ENCODE results near the gene HYDIN. TPM values are rescaled to one million over a fixed set of nuclear protein-coding genes. Genes with fewer than 3 reads are reported as not detected.

Gene HYDIN
- total and polyA plus RNA-seq, 8 donors, result 2.1 to 6.6 (median 3.9) TPM

DNA sequence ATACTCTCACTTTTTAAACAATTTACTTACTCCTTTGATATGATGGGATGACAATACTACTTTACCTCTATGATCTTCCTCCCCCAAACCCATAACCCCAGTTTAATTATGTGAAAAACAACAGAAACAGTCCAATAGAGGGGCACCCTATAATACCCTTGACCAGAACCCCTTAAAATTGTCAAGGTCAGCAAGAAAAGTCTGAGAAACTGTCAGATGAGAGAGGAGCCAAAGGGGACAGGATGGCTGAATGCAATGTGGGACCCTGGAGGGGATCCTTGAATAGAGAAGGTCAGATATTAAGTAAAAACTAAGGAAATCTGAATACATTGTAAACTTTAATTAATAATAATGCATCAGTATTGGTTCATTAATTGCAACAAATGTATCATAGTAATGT lies 15.8 kb upstream of the HYDIN start:
- no peak for DNase-seq
- Histone ChIP-seq H3K4me1 (no peaks in the 10 kb centered on the region), H3K27ac (no peak overlapping the region), H3K27me3 (no peaks in the 10 kb centered on the region), H3K9me3 (no peaks in the 10 kb centered on the region), H3K4me3 (no peak overlapping the region), H3K36me3 (no peaks in the 10 kb centered on the region)
- ATAC-seq, result no peak
- TF ChIP-seq, protein P1, sequence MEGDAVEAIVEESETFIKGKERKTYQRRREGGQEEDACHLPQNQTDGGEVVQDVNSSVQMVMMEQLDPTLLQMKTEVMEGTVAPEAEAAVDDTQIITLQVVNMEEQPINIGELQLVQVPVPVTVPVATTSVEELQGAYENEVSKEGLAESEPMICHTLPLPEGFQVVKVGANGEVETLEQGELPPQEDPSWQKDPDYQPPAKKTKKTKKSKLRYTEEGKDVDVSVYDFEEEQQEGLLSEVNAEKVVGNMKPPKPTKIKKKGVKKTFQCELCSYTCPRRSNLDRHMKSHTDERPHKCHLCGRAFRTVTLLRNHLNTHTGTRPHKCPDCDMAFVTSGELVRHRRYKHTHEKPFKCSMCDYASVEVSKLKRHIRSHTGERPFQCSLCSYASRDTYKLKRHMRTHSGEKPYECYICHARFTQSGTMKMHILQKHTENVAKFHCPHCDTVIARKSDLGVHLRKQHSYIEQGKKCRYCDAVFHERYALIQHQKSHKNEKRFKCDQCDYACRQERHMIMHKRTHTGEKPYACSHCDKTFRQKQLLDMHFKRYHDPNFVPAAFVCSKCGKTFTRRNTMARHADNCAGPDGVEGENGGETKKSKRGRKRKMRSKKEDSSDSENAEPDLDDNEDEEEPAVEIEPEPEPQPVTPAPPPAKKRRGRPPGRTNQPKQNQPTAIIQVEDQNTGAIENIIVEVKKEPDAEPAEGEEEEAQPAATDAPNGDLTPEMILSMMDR (IDR thresholded peaks at IDR 0.05), result no peak
- intact Hi-C loops (cut with DNase I), result no loop called here
- FAIRE-seq, result no peak

DNA sequence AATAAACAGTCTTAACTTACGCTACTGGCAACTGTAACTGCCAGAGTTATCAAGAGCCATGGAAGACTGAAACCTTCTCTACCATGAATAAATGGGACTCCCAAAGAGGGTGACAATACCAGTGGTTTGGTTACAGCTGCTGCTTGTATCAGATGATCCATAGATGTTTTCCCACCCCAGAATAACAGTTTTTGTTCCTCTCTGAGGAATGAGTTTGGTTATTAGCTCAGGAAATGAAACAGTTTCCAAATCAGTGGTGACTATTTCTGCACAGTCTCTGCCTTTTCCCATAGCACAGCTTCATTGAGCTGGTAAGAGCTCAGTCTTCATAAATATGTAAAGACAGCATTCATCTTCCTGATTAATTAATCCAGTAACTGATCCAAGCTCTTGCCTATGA lies 14.0 kb upstream of the HYDIN start:
- WGBS, 2 donors, result 94 to 97% methylated on average over 1 of the region's 1 CpG
- intact Hi-C loops (cut with DNase I), result no loop called here
- no peak overlapping the region for H3K4me3 ChIP-seq
- TF ChIP-seq, protein P1 (IDR thresholded peaks at IDR 0.05), result no peak
- no peaks in the 10 kb centered on the region for H3K9me3 ChIP-seq
- no peak for FAIRE-seq
- ATAC-seq, result no peak
- H3K27me3 ChIP-seq, result no peaks in the 10 kb centered on the region
- no peak for DNase-seq
- H3K27ac ChIP-seq, result no peak overlapping the region
- H3K36me3 ChIP-seq, result no peaks in the 10 kb centered on the region
- no peaks in the 10 kb centered on the region for H3K4me1 ChIP-seq

DNA sequence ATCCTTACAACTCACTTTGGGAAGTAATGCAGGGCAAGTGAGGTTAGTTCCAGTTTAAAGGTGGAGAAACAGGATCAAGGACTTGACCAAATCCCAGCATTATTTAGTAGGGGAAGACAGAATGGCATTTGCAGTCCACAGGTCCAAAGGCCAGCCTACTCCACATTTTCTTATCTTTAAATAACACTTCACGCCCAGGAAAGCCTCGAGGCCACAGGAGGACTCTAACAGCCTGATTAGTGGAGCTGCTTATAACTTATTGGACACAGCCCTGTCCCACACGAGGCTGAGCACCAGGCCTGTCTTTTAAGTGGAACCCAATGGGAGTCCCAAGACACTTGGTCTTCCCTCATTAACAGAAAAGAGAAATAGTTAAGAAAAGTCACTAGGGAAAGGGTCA lies 12.1 kb upstream of the HYDIN start:
- ATAC-seq (no peak), FAIRE-seq (no peak), DNase-seq (no peak)
- intact Hi-C loops (cut with DNase I), result no loop called here
- no peaks in the 10 kb centered on the region for H3K27me3 ChIP-seq
- TF ChIP-seq, protein P1 (IDR thresholded peaks at IDR 0.05), result no peak
- no peaks in the 10 kb centered on the region for H3K9me3 ChIP-seq
- no peaks in the 10 kb centered on the region for H3K36me3 ChIP-seq
- H3K4me1 ChIP-seq, result no peaks in the 10 kb centered on the region
- 17 to 26% methylated on average over 3 of the region's 3 CpGs for WGBS, 2 donors
- no peak overlapping the region for H3K27ac ChIP-seq
- H3K4me3 ChIP-seq, result no peak overlapping the region

DNA sequence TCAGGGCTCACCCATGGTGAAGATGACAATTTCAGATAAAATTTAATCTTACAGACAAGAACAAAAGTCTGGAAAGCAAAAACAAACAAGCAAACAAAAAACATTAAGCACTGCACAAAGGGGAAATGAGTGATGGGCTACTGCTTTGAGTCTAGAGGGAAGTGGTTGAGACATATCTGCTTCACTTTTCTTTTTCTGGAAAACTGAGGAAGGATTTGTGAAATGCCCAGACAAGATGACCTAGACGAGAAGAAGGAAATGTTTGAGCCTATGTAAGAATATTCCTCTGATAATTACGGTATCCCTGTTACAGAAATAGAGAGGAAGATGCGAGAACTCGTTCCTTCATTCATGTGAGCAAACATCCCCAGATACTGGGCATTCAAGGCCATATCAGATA lies 11.5 kb upstream of the HYDIN start:
- ATAC-seq, result no peak
- intact Hi-C loops (cut with DNase I), result no loop called here
- DNase-seq, result no peak

DNA sequence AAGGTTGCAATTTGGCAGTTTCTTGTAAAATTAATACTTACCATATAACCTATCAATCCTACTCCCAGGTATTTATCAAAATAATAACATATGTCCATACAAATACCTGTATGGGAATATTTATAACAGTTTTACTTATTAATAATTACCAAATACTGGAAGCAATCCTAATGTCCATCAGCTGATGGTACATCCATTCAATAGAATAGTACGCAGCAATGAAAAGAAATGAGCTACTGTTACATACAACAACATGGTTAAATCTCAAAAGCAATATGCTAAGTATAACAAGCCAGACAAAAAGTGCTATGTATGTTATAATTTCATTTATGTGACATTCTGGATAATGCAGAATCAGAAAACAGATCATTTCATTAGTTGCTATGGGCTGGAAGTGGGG lies 1.2 kb downstream of the HYDIN start:
- Histone ChIP-seq H3K4me3 (no peak overlapping the region), H3K9me3 (no peaks in the 10 kb centered on the region), H3K27ac (no peak overlapping the region), H3K36me3 (no peaks in the 10 kb centered on the region), H3K4me1 (no peaks in the 10 kb centered on the region), H3K27me3 (no peaks in the 10 kb centered on the region)
- intact Hi-C loops (cut with DNase I), result no loop called here
- TF ChIP-seq, protein P1 (IDR thresholded peaks at IDR 0.05), result no peak
- ATAC-seq (no peak), DNase-seq (no peak), FAIRE-seq (no peak)
- WGBS, 2 donors, result 94 to 96% methylated on average over 1 of the region's 1 CpG

More for the DNA sequence above, 11.5 kb upstream of the HYDIN start:
- TF ChIP-seq, protein P1 (IDR thresholded peaks at IDR 0.05), result no peak
- no peak overlapping the region for H3K27ac ChIP-seq
- H3K36me3 ChIP-seq, result no peaks in the 10 kb centered on the region
- 67 to 76% methylated on average over 4 of the region's 4 CpGs for WGBS, 2 donors
- H3K9me3 ChIP-seq, result no peaks in the 10 kb centered on the region
- no peak overlapping the region for H3K4me3 ChIP-seq
- FAIRE-seq, result no peak
- no peaks in the 10 kb centered on the region for H3K4me1 ChIP-seq
- H3K27me3 ChIP-seq, result no peaks in the 10 kb centered on the region
